ENCODE data around the gene NUDT14.

The NUDT14 gene

GRCh38 chr14:105169776-105170655 lies 11.1 kb downstream of the NUDT14 start:
- H3K4me2 ChIP-seq (ENCODE audit: insufficient read depth, low read length), result no peak overlapping the region
- no peaks in the 10 kb centered on the region for H3K27me3 ChIP-seq (ENCODE audit: insufficient read depth, low read length, poor library complexity)
- H3K79me2 ChIP-seq (ENCODE audit: insufficient read depth, low read length), result no peaks in the 10 kb centered on the region
- no peaks in the 10 kb centered on the region for H3K36me3 ChIP-seq (ENCODE audit: insufficient read depth, low read length)
- no peak overlapping the region for H3K27ac ChIP-seq (ENCODE audit: low read length)
- H3K4me1 ChIP-seq (ENCODE audit: insufficient read depth, low read length), result peaks cover 11% of the 10 kb centered on the region
- TF ChIP-seq EZH2 (IDR thresholded peaks at IDR 0.05; ENCODE audit: borderline replicate concordance, low read depth, low read length, severe bottlenecking) (no peak), CTCF (IDR thresholded peaks at IDR 0.05; ENCODE audit: borderline replicate concordance, extremely low read depth, low read length, poor library complexity, severe bottlenecking) (no peak)
- no peak for ATAC-seq (ENCODE audit: insufficient read depth, low read depth)
- no peak overlapping the region for H2AFZ ChIP-seq (ENCODE audit: low read depth, low read length)
- H3K9ac ChIP-seq (ENCODE audit: low read depth, low read length), result no peak overlapping the region
- no peak for DNase-seq
- H4K20me1 ChIP-seq (ENCODE audit: insufficient read depth, low read length), result peaks cover 5% of the 10 kb centered on the region
- H3K9me3 ChIP-seq (ENCODE audit: insufficient read depth, low read length, severe bottlenecking), result no peaks in the 10 kb centered on the region
- no peak overlapping the region for H3K4me3 ChIP-seq (ENCODE audit: low read depth in 1 of 2, low read length in 2 of 2)

GRCh38 chr14:105168979-105169507 lies 12.1 kb downstream of the NUDT14 start:
- TF ChIP-seq EZH2 (IDR thresholded peaks at IDR 0.05; ENCODE audit: borderline replicate concordance, low read depth, low read length, severe bottlenecking), result no peak
- TF ChIP-seq CTCF (IDR thresholded peaks at IDR 0.05; ENCODE audit: borderline replicate concordance, extremely low read depth, low read length, poor library complexity, severe bottlenecking), result peak; percentile 25
- no peak for ATAC-seq (ENCODE audit: insufficient read depth, low read depth)
- Histone ChIP-seq H2AFZ (ENCODE audit: low read depth, low read length) (no peak overlapping the region), H3K27me3 (ENCODE audit: insufficient read depth, low read length, poor library complexity) (no peaks in the 10 kb centered on the region), H3K4me3 (ENCODE audit: low read depth in 1 of 2, low read length in 2 of 2) (no peak overlapping the region), H3K36me3 (ENCODE audit: insufficient read depth, low read length) (no peaks in the 10 kb centered on the region), H4K20me1 (ENCODE audit: insufficient read depth, low read length) (no peaks in the 10 kb centered on the region; the same call in none of the 2 replicates), H3K4me2 (ENCODE audit: insufficient read depth, low read length) (no peak overlapping the region), H3K4me1 (ENCODE audit: insufficient read depth, low read length) (peaks cover 1% of the 10 kb centered on the region), H3K9me3 (ENCODE audit: insufficient read depth, low read length, severe bottlenecking) (no peaks in the 10 kb centered on the region), H3K79me2 (ENCODE audit: insufficient read depth, low read length) (no peaks in the 10 kb centered on the region), H3K27ac (ENCODE audit: low read length) (no peak overlapping the region), H3K9ac (ENCODE audit: low read depth, low read length) (no peak overlapping the region)
- no peak for DNase-seq

GRCh38 chr14:105168496-105168978 lies 12.6 kb downstream of the NUDT14 start, which contains the start of gene JAG2:
Gene JAG2, minus strand, starts transcription at chr14:105168776. Its CDS starts 356 bp downstream, at chr14:105168420.
- no peak within 1 kb of the TSS for H3K4me3 ChIP-seq (ENCODE audit: low read depth in 1 of 2, low read length in 2 of 2)
- H2AFZ ChIP-seq (ENCODE audit: low read depth, low read length), result no peak within 1 kb of the TSS
- no peaks in the 10 kb centered on the region for H3K4me1 ChIP-seq (ENCODE audit: insufficient read depth, low read length)
- H3K27me3 ChIP-seq (ENCODE audit: insufficient read depth, low read length, poor library complexity), result no peaks in the 10 kb centered on the region
- H4K20me1 ChIP-seq (ENCODE audit: insufficient read depth, low read length), result no peaks in the 10 kb centered on the region; the same call in none of the 2 replicates
- H3K4me2 ChIP-seq (ENCODE audit: insufficient read depth, low read length), result no peak within 1 kb of the TSS
- H3K9ac ChIP-seq (ENCODE audit: low read depth, low read length), result no peak within 1 kb of the TSS
- ATAC-seq (ENCODE audit: insufficient read depth, low read depth) (no peak), DNase-seq (no peak)
- H3K27ac ChIP-seq (ENCODE audit: low read length), result no peak within 1 kb of the TSS
- no peaks in the 10 kb centered on the region for H3K36me3 ChIP-seq (ENCODE audit: insufficient read depth, low read length)
- no peaks in the 10 kb centered on the region for H3K9me3 ChIP-seq (ENCODE audit: insufficient read depth, low read length, severe bottlenecking)
- TF ChIP-seq CTCF (IDR thresholded peaks at IDR 0.05; ENCODE audit: borderline replicate concordance, extremely low read depth, low read length, poor library complexity, severe bottlenecking) (no peak), EZH2 (IDR thresholded peaks at IDR 0.05; ENCODE audit: borderline replicate concordance, low read depth, low read length, severe bottlenecking) (no peak)
- no peaks in the 10 kb centered on the region for H3K79me2 ChIP-seq (ENCODE audit: insufficient read depth, low read length)
